HG02938 (cell line): Measurements from ENCODE around the gene FBXL22.
"Not testable (repeated sequence)": the region's sequence is repeated elsewhere in the genome, so short reads cannot be mapped to it uniquely, and the experiment has no call there.

Experiments used
- ATAC-seq: cut with Tn5 transposase; IDR thresholded peaks from one replicate; pipeline ENCODE4 v1.9.1; 2021; ENCODE audit warnings: mild to moderate bottlenecking, moderate library complexity; ENCODE audit not compliant: unreplicated experiment

FBXL22 gene

GRCh38 chr15:63611177-63611576, 14.0 kb downstream of the FBXL22 start:
- ATAC-seq, result no peak

GRCh38 chr15:63612300-63612699, 15.1 kb downstream of the FBXL22 start:
- ATAC-seq, result no peak

DNA sequence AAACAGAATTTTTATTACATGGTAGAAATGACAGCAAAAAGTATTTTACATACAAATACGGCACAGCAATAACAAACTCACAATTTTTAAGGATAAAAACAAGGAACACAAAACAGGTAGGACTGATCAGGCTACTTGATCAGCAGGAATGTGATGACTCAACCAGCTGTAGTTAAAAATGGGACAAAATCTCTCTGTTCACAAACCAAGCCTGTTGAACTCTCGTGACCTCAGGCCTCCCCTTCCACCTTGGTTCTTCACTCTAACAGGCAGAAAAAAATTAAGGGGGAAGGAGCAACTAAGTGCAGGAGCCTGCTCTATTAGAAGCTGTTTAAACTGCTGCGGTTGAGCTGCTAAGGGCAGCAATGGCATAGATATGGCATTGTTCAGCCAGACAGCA, 18.7 kb downstream of the FBXL22 start:
- no peak for ATAC-seq

- not testable (repeated sequence) for ATAC-seq
Observed at GRCh38 chr15:63617147-63617546, 20.0 kb downstream of the FBXL22 start.

DNA sequence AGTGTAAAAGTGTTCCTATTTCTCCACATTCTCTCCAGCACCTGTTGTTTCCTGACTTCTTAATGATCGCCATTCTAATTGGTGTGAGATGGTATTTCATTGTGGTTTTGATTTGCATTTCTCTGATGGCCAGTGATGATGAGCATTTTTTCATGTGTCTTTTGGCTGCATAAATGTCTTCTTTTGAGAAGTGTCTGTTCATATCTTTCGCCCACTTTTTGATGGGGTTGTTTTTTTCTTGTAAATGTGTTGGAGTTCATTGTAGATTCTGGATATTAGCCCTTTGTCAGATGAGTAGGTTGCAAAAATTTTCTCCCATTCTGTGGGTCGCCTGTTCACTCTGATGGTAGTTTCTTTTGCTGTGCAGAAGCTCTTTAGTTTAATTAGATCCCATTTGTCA, 20.4 kb downstream of the FBXL22 start:
- ATAC-seq, result not testable (repeated sequence)

DNA sequence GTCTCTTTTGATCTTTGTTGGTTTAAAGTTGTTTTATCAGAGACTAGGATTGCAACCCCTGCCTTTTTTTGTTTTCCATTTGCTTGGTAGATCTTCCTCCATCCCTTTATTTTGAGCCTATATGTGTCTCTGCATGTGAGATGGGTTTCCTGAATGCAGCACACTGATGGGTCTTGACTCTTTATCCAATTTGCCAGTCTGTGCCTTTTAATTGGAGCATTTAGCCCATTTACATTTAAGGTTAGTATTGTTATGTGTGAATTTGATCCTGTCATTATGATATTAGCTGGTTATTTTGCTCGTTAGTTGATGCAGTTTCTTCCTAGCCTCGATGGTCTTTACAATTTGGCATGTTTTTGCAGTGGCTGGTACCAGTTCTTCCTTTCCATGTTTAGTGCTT, 23.6 kb downstream of the FBXL22 start:
- not testable (repeated sequence) for ATAC-seq

GRCh38 chr15:63623232-63623969, 26.2 kb downstream of the FBXL22 start:
- no peak for ATAC-seq

DNA sequence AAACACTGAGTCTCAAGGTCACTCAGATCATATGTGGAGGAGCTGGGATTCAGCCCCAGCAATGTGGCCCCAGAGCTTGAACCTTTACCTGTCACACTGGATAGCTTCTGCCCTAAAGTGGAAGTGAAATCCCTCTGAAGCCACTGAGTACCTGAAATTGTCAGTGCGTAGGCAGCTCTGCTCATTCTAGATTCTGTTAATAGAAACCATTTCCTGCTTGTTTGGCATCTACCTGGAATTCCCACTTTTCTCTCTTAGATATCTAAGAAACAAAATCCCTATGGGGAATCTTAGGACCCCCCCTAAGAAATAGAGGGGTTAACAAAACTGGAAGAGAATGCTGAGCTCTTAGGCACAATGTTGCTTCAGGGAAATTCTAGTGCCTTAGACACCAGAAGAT, 29.8 kb downstream of the FBXL22 start:
- no peak for ATAC-seq

DNA sequence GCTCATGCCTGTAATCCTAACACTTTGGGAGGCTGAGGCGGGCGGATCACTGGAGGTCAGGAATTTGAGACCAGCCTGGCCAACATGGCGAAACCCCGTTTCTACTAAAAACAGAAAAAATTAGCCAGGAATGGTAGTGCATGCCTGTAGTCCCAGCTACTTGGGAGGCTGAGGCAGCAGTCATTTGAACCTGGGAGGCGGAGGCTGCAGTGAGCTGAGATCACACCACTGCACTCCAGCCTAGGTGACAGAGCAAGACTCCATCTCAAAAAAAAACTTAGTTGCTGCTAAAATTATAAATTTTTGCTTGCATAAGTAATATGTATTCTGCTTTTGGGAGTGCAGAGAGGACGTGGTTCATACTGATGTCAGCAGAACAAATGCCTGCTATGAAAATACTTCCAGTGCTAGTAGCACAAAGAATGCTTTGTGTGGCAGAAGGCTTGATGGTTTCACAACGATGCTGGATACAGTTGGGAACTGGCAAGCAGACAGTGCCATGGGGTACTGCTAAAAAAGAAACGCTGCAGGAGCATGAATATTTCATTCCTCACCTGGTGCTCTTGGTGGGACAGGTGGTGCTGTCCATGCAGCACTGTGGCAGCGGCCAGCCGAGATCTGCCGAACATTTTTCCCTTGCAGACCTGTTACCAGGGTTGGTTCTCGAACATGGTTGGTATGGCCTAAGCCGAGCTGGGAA, 31.1 kb downstream of the FBXL22 start:
- ATAC-seq, result no peak

DNA sequence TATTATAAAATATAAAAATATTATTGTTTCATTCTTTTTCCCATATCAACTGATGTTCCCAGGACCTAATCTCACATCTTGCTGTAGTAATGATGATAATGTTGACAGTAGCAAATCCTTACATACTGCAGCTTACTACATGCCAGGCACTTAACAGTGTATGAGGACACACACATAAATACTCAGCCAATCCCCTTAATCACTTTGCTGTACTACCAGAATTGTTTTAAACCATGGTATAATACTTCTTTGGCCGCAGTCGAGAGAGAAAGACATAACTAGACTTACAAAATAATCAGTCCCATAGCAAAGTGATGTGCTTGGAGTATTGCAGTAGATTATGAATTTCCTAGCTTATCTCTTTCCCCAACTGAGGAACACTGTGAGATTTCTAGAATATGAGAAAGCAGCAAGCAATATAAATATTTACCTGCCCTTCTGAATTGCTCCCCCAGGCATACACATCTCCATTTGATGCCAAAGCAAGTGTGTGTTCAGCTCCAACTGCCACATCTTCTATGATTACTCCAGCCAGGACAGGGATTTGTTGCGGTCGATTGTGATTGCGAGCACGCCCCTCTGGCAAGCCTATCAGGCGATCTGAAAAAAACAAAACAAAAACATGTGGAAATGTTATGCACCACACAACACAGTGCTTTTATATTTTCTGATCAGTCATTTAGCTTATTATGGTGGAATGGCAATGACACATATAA, 33.0 kb downstream of the FBXL22 start:
- no peak for ATAC-seq

DNA sequence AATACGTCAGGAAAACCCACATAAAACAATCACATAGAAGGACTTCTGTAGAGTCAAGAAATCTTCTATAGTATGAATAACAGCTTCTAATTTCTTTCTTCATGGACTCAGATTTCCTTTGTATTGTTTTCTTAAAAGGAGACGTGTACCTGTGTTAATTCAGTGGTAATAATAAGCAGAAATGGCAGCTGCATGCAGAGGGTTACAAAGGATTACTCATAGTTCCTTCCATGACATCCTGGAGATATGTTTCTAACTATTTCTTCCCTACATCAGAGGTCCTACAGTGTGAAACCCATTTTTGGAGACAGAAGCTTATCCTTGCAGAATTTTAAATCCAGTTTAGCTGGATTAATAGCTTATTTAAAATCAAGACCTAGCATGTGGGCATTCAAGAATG, 36.1 kb downstream of the FBXL22 start:
- ATAC-seq, result no peak

- no peak for ATAC-seq
Observed at GRCh38 chr15:63634154-63634553, 37.0 kb downstream of the FBXL22 start.

DNA sequence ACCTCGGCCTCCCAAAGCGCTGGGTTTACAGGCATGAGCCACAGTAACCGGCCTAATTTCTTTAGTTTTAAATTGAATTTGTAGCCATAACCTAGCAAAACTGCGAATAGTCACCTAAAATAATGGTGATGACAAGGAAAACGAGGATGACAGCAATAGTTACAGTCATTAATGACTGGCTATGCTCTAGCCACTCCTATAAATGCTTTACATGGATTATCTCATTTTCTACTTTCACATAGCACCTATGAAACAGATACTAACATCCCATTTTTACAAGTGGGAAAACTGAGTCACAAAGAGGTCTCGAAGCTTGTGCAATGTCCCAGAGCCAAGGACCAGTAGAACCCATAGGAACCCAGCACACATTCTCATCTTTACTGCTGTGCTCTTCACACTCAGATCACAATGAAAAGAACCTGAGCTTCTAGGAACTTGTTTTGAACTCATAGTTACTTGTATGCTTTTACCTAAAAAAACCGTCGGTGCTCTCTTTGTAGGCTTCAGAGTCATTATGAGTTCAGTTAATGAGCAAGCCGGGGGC, 39.4 kb downstream of the FBXL22 start:
- no peak for ATAC-seq

DNA sequence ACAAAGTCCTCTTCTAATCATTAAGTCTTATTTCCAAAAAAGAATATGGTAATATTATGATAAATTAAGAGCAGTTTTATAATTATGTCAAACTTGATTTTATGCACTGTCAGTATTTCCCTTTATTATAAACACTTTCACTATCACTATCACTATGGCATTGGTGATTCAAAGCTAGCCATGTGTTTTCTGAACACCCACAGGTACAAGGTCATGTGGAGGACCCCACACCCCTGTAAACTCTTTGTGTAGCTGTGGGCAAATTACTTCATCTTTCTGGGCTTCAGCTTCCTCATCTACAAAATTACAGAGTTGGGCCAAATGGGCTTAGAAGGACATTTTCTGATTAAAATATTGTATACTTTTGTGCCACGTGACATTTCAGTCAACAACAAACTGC, 41.7 kb downstream of the FBXL22 start:
- ATAC-seq, result no peak

- no peak for ATAC-seq
Observed at GRCh38 chr15:63640146-63640545, 43.0 kb downstream of the FBXL22 start.
